Measurements from ENCODE around the gene PARP3. TPM values are rescaled to one million over a fixed set of nuclear protein-coding genes. Genes with fewer than 3 reads are reported as not detected.

PARP3 gene
- total RNA-seq, 1 donor from 2014 or later, result 12.4 TPM

DNA sequence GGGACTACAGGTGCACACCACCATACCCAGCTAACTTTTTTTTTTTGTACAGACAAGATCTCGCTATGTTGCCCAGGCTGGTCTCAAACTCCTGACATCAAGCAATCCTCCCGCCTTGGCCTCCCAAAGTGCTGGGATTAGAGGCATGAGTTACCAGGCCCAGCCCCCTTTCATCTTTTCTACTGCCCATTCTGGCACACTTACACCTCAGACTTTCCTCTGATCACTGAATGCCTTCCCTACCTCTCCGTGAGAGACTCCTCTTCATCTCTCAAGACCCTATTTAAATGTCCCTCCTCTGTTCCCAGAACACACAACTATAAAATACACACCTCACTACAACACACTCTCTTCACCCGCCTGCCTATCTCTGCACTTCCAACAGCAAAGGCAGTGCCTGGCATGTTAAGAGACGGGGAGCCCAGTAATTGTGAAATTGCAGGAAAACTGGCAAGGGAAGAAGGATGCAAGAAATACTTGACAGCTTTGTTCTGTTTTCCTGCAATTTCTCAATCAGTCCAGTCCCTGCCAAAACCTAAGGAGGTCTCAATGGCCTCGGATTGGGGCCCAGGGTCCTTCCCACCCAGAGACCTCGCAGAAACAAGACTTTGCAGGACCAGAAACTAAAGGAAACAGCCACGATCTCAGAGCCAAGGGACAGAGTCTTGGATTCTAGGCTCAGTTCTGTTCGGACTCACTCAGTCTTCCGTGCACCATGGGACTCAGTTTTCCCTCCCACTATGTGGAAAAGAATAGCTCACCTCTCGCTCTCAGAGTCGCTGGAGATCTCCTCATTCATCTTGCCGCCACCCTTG is 1.3 kb upstream of the PARP3 start:
- TF ChIP-seq, protein P1, sequence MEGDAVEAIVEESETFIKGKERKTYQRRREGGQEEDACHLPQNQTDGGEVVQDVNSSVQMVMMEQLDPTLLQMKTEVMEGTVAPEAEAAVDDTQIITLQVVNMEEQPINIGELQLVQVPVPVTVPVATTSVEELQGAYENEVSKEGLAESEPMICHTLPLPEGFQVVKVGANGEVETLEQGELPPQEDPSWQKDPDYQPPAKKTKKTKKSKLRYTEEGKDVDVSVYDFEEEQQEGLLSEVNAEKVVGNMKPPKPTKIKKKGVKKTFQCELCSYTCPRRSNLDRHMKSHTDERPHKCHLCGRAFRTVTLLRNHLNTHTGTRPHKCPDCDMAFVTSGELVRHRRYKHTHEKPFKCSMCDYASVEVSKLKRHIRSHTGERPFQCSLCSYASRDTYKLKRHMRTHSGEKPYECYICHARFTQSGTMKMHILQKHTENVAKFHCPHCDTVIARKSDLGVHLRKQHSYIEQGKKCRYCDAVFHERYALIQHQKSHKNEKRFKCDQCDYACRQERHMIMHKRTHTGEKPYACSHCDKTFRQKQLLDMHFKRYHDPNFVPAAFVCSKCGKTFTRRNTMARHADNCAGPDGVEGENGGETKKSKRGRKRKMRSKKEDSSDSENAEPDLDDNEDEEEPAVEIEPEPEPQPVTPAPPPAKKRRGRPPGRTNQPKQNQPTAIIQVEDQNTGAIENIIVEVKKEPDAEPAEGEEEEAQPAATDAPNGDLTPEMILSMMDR (IDR thresholded peaks at IDR 0.05), result no peak
- peak overlapping the region; percentile 84 for H3K4me3 Mint-ChIP-seq (ENCODE audit: unreplicated experiment)
- peak overlapping the region; percentile 65 for H3K27ac Mint-ChIP-seq (ENCODE audit: unreplicated experiment)
- no peaks in the 10 kb centered on the region for H3K27me3 Mint-ChIP-seq (ENCODE audit: unreplicated experiment)
- peaks cover 18% of the 10 kb centered on the region for H3K36me3 Mint-ChIP-seq (ENCODE audit: unreplicated experiment)
- H3K9me3 Mint-ChIP-seq (ENCODE audit: unreplicated experiment), result no peaks in the 10 kb centered on the region
- peaks cover 26% of the 10 kb centered on the region for H3K4me1 Mint-ChIP-seq (ENCODE audit: unreplicated experiment)
- peak; percentile 57 for DNase-seq (ENCODE audit: extremely low spot score, unreplicated experiment)

DNA sequence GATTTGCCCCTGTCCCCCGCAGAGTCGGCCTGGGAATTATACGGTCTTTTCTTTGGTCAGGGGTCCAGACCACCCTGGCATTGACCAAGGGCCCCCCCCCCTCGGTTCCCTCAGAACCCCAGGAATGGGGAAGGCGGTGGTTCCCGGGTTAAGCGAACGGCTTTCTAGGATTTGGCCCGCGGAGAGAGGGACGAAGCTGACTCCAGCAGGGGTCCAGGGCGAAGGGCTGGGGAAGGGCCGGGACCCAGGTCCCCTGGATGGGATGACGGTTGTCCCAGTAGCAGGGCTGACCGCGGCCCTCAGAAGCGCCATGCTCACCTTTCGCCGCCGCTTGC is 733 bp upstream of the PARP3 start:
- Mint-ChIP-seq H3K9me3 (ENCODE audit: unreplicated experiment) (no peaks in the 10 kb centered on the region), H3K4me3 (ENCODE audit: unreplicated experiment) (peak overlapping the region; percentile 84), H3K27me3 (ENCODE audit: unreplicated experiment) (no peaks in the 10 kb centered on the region), H3K36me3 (ENCODE audit: unreplicated experiment) (peaks cover 15% of the 10 kb centered on the region), H3K27ac (ENCODE audit: unreplicated experiment) (peak overlapping the region; percentile 65), H3K4me1 (ENCODE audit: unreplicated experiment) (peaks cover 26% of the 10 kb centered on the region)
- no peak for DNase-seq (ENCODE audit: extremely low spot score, unreplicated experiment)
- TF ChIP-seq, protein P1 (IDR thresholded peaks at IDR 0.05), result no peak

DNA sequence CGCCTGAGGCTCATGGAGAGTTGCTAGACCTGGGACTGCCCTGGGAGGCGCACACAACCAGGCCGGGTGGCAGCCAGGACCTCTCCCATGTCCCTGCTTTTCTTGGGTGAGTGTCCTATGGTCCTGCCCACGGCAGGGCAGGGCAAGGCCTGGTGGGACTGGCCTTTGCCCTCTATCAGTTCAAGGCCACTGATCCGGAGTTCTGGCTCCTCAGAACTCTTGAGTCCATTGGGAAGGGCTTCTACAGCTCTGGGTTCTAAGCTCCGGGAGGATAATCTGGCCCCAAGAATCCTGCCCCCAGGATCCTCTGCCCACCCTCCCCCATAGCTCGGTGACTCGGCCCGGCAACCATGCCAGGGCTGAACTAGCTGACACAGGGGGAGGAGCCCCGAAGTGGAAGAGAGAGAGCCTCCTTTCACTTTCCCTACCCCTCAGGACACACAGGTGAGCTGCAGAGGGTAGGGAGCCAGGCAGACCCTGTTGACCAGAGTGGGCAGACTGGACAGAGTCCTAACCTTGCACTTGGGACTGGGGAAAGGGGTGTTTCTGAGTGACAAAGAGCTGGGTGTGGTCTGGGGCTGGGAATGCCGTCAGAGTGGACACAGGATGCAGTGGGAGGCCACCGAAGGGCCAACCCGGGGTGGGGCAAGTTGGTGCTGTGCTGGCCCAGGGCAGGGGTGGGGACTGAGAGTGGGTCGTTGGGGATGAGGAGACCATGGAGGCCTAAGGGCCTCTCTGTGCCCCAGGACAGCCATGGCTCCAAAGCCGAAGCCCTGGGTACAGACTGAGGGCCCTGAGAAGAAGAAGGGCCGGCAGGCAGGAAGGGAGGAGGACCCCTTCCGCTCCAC is 664 bp downstream of the PARP3 start:
- H3K27me3 Mint-ChIP-seq (ENCODE audit: unreplicated experiment), result no peaks in the 10 kb centered on the region
- peak; percentile 83 for DNase-seq (ENCODE audit: extremely low spot score, unreplicated experiment)
- no peaks in the 10 kb centered on the region for H3K9me3 Mint-ChIP-seq (ENCODE audit: unreplicated experiment)
- TF ChIP-seq, protein P1 (IDR thresholded peaks at IDR 0.05), result no peak
- peaks cover 4% of the 10 kb centered on the region for H3K36me3 Mint-ChIP-seq (ENCODE audit: unreplicated experiment)
- peaks cover 26% of the 10 kb centered on the region for H3K4me1 Mint-ChIP-seq (ENCODE audit: unreplicated experiment)
- H3K4me3 Mint-ChIP-seq (ENCODE audit: unreplicated experiment), result peak overlapping the region; percentile 74
- peak overlapping the region; percentile 89 for H3K27ac Mint-ChIP-seq (ENCODE audit: unreplicated experiment)

DNA sequence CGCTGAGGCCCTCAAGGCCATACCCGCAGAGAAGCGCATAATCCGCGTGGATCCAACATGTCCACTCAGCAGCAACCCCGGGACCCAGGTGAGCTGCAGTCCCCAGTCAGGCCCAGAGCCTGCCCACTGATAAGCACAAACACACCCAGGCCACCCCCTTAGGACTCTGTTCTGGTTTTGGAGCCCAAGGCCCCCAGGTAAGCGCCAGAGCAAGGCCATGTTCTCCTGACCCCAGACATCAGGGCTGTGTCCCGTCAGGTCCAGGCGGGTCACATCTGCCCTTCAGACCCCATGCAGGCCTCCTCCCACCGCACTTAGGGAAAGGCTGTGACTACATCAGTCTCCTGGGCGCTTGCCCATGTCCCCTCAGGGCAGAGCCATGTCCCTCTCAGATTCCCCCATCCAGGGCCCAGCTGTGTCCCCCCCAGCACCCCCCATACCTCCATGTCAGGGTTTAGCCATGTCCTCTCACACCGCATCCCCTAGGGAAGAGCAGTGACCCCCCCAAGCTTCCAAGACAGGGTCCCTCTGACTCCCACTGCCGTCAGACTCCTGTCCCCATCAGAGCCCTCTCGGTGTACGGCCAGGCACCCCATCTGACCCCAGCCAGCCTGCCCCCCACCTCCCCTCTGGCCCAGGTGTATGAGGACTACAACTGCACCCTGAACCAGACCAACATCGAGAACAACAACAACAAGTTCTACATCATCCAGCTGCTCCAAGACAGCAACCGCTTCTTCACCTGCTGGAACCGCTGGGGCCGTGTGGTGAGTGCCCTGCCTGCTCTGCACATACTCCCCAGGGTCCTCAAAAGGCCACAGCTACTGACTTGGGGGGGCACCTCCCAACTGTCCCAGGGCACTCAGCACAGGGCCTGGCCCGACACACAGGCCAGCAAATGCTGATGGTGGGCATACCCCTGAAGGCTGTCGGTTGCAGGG is 1.6 kb downstream of the PARP3 start:
- Mint-ChIP-seq H3K9me3 (ENCODE audit: unreplicated experiment) (no peaks in the 10 kb centered on the region), H3K27ac (ENCODE audit: unreplicated experiment) (no peak overlapping the region), H3K27me3 (ENCODE audit: unreplicated experiment) (no peaks in the 10 kb centered on the region), H3K36me3 (ENCODE audit: unreplicated experiment) (no peaks in the 10 kb centered on the region), H3K4me3 (ENCODE audit: unreplicated experiment) (no peak overlapping the region), H3K4me1 (ENCODE audit: unreplicated experiment) (peaks cover 26% of the 10 kb centered on the region)
- TF ChIP-seq, protein P1 (IDR thresholded peaks at IDR 0.05), result no peak
- DNase-seq (ENCODE audit: extremely low spot score, unreplicated experiment), result no peak
